SK-N-SH (cell line): ENCODE measurements around the gene PHF20. TPM values are rescaled to one million over a fixed set of nuclear protein-coding genes. Genes with fewer than 3 reads are reported as not detected.

ENCODE experiments used
- CTCF ChIA-PET: fragments of 300-600, 350-600 bp; formaldehyde crosslinking; extraction: SDS; loops from one replicate; lab custom pipeline; 2021; lab: Yijun Ruan, JAX
- POLR2A ChIA-PET: fragments of 350-600 bp; sonication (Branson Sonifier 250); formaldehyde crosslinking; extraction: SDS; loops from one replicate; lab custom pipeline; 2020; ENCODE audit warnings: antibody characterized with exemption, inconsistent platforms; lab: Yijun Ruan, JAX
- DNase-seq: peaks from one replicate; pipeline ENCODE4 v3.0.0; 2012
- H2AFZ ChIP-seq: fragments of 200-600 bp; sonication (generic); 2 replicates; pipeline ENCODE4 v1.8.1; 2016; ENCODE audit warnings: antibody characterized with exemption, mild to moderate bottlenecking, low read depth
- H3F3A ChIP-seq: fragments of 200-600 bp; sonication (generic); replicated peaks from 2 replicates; pipeline ENCODE3; 2016; ENCODE audit warnings: antibody characterized with exemption, mild to moderate bottlenecking; ENCODE audit not compliant: insufficient read depth
- H3K27ac ChIP-seq, 2 experiments: fragments of 200-500 bp in 1 of 2; fragments of 200-600 bp in 1 of 2; sonication (Bioruptor generic) in 1 of 2; sonication (generic), shearing (Covaris generic) in 1 of 2; 2 replicates each; pipeline versions ENCODE4 v1.5.1 to v1.6.1; 2014 to 2016; ENCODE audit warnings: low read depth in 2 of 2, inconsistent platforms in 1 of 2, low read length in 1 of 2, mild to moderate bottlenecking in 1 of 2, mixed read lengths in 1 of 2
- H3K27me3 ChIP-seq: fragments of 200-600 bp; sonication (generic), shearing (Covaris generic); 2 replicates; pipeline ENCODE4 v1.6.1; 2016; ENCODE audit warnings: mixed run types; ENCODE audit not compliant: insufficient read depth
- H3K36me3 ChIP-seq, 2 experiments: fragments of 200-500 bp in 1 of 2; fragments of 200-600 bp in 1 of 2; sonication (Bioruptor generic) in 1 of 2; sonication (generic) in 1 of 2; replicated peaks in 1 of 2; 2 replicates each; pipeline versions ENCODE3 to v1.5.1; 2014 to 2016; ENCODE audit warnings: low read length in 1 of 2, mild to moderate bottlenecking in 1 of 2; ENCODE audit not compliant: insufficient read depth in 2 of 2, control insufficient read depth in 1 of 2
- H3K4me1 ChIP-seq, 2 experiments: fragments of 200-500 bp in 1 of 2; fragments of 200-600 bp in 1 of 2; sonication (Bioruptor generic) in 1 of 2; sonication (generic), shearing (Covaris generic) in 1 of 2; 2 replicates each; pipeline versions ENCODE4 v1.5.1 to v1.6.1; 2014 to 2016; ENCODE audit warnings: low read depth in 1 of 2, low read length in 1 of 2, mixed run types in 1 of 2; ENCODE audit not compliant: insufficient read depth in 2 of 2, control insufficient read depth in 1 of 2
- H3K4me2 ChIP-seq: fragments of 200-600 bp; sonication (generic), shearing (Covaris generic); 2 replicates; pipeline ENCODE4 v1.6.1; 2017; ENCODE audit warnings: mixed run types
- H3K4me3 ChIP-seq, 2 experiments: fragments of 200-500 bp in 1 of 2; fragments of 200-600 bp in 1 of 2; sonication (Bioruptor generic) in 1 of 2; sonication (generic), shearing (Covaris generic) in 1 of 2; 2 replicates each; pipeline versions ENCODE4 v1.5.1 to v1.8.1; 2014 to 2016; ENCODE audit warnings: low read depth in 2 of 2, inconsistent platforms in 1 of 2, low read length in 1 of 2, mild to moderate bottlenecking in 1 of 2, mixed read lengths in 1 of 2, moderate library complexity in 1 of 2
- H3K79me2 ChIP-seq: fragments of 200-600 bp; sonication (generic); 2 replicates; pipeline ENCODE4 v1.8.1; 2017; ENCODE audit warnings: mild to moderate bottlenecking; ENCODE audit not compliant: insufficient read depth
- H3K9ac ChIP-seq: fragments of 200-600 bp; sonication (generic); 2 replicates; pipeline ENCODE4 v1.6.1; 2017; ENCODE audit warnings: mixed run types
- H3K9me2 ChIP-seq: fragments of 200-600 bp; sonication (generic); 2 replicates; pipeline ENCODE4 v1.6.1; 2017; ENCODE audit warnings: mixed run types
- H3K9me3 ChIP-seq: fragments of 200-600 bp; sonication (generic); 2 replicates; pipeline ENCODE4 v1.6.1; 2017; ENCODE audit warnings: mixed run types, mild to moderate bottlenecking, moderate library complexity
- H4K20me1 ChIP-seq: fragments of 200-600 bp; sonication (generic); 2 replicates; pipeline ENCODE4 v1.6.1; 2017; ENCODE audit warnings: mild to moderate bottlenecking, mixed run types; ENCODE audit not compliant: insufficient read depth
- ELF1 ChIP-seq: IDR thresholded peaks from 2 replicates; pipeline ENCODE4 v1.4.0; 2012
- EP300 ChIP-seq, 2 experiments: IDR thresholded peaks; 2 replicates each; pipeline versions ENCODE4 v1.4.0 to v1.6.1; 2012; ENCODE audit warnings: borderline replicate concordance in 1 of 2, low read depth in 1 of 2, low read length in 1 of 2
- FOXM1 ChIP-seq: IDR thresholded peaks from 2 replicates; pipeline ENCODE4 v1.4.0; 2012; ENCODE audit warnings: low read depth, mild to moderate bottlenecking
- GATA2 ChIP-seq: sonication (generic); formaldehyde crosslinking; IDR thresholded peaks from 2 replicates; pipeline ENCODE4 v1.5.0; 2020; ENCODE audit warnings: mild to moderate bottlenecking, missing genetic modification reagents
- MAX ChIP-seq: IDR thresholded peaks from 2 replicates; pipeline ENCODE4 v1.4.0; 2012; ENCODE audit warnings: low read depth
- NFIC ChIP-seq: IDR thresholded peaks from 2 replicates; pipeline ENCODE4 v1.4.0; 2012; ENCODE audit warnings: borderline replicate concordance
- PBX3 ChIP-seq: IDR thresholded peaks from 2 replicates; pipeline ENCODE4; 2012
- POLR2AphosphoS5 ChIP-seq: IDR thresholded peaks from 2 replicates; pipeline ENCODE4 v1.6.1; 2012; ENCODE audit warnings: low read depth, low read length
- REST ChIP-seq: IDR thresholded peaks from 2 replicates; pipeline ENCODE4 v1.6.1; 2012; ENCODE audit warnings: mild to moderate bottlenecking, low read depth, low read length, moderate library complexity
- SIN3A ChIP-seq: IDR thresholded peaks from 2 replicates; pipeline ENCODE4 v1.6.1; 2012; ENCODE audit warnings: low read depth, mild to moderate bottlenecking, low read length, moderate library complexity, borderline replicate concordance
- TCF12 ChIP-seq: IDR thresholded peaks from 2 replicates; pipeline ENCODE4 v1.4.0; 2012
- TEAD4 ChIP-seq: IDR thresholded peaks from 2 replicates; pipeline ENCODE4 v1.4.0; 2012; ENCODE audit warnings: mild to moderate bottlenecking, borderline replicate concordance; ENCODE audit not compliant: insufficient read depth
- WGBS: methylation state at CpG from one replicate; pipeline ENCODE4 v1.1.6; 2017; ENCODE audit warnings: low lambda C conversion rate; 5-methylcytosine and 5-hydroxymethylcytosine counted together
- polyA plus RNA-seq, 3 experiments: library from polyadenylated mRNA; depleted of rRNA; stranded (reverse); fragments of >200 nt; gene quantifications; 2 replicates each; pipeline ENCODE4 v1.2.3, GENCODE V29; 2012

The PHF20 gene
- polyA plus RNA-seq, 1 of the 3 experiments (the other 2 are of a cell fraction) = 23.8 TPM

GRCh38 chr20:35837577-35838195 is 65.9 kb downstream of the PHF20 start:
- Histone ChIP-seq H3F3A (peaks cover 11% of the 10 kb centered on the region), H3K4me1 (peaks cover 0 to 15% of the 10 kb centered on the region in 2 experiments; a peak in 2 of 4 replicates), H3K27ac (peak overlapping the region in 1 of 2 experiments; percentile 11; a peak in 3 of 4 replicates), H3K79me2 (peaks cover 46% of the 10 kb centered on the region), H3K9me3 (no peaks in the 10 kb centered on the region), H2AFZ (no peak overlapping the region), H3K9ac (no peak overlapping the region), H3K36me3 (peaks cover 0 to 2% of the 10 kb centered on the region in 2 experiments), H3K9me2 (no peaks in the 10 kb centered on the region), H3K27me3 (no peaks in the 10 kb centered on the region), H4K20me1 (no peaks in the 10 kb centered on the region), H3K4me2 (no peak overlapping the region), H3K4me3 (no peak overlapping the region)
- POLR2A ChIA-PET = no interaction called here
- WGBS = 94% methylated on average over 6 of the region's 6 CpGs
- no peak for DNase-seq
- TF ChIP-seq EP300 (IDR thresholded peaks at IDR 0.05; ENCODE audit: borderline replicate concordance in 1 of 2, low read depth in 1 of 2, low read length in 1 of 2) (0 out of 4 replicates have a peak, but pooled peaks of 1 of the 2 experiments have one; percentile 19), NFIC (no peak)
- CTCF ChIA-PET = interaction anchor here (1.0 kb wide), 1 partner anchor 12 kb away, joined by 4 read pairs; no protein-coding TSS in a partner anchor

GRCh38 chr20:35838205-35838604 is 66.4 kb downstream of the PHF20 start:
- Histone ChIP-seq H2AFZ (no peak overlapping the region), H3K9me2 (no peaks in the 10 kb centered on the region), H3K9me3 (no peaks in the 10 kb centered on the region), H3K9ac (no peak overlapping the region), H3K79me2 (peaks cover 41% of the 10 kb centered on the region), H3K4me3 (no peak overlapping the region), H3K4me1 (peaks cover 0 to 15% of the 10 kb centered on the region in 2 experiments; a peak in 2 of 4 replicates), H3K27me3 (no peaks in the 10 kb centered on the region), H3F3A (peaks cover 11% of the 10 kb centered on the region), H3K27ac (no peak overlapping the region), H3K36me3 (peaks cover 0 to 8% of the 10 kb centered on the region in 2 experiments), H3K4me2 (no peak overlapping the region), H4K20me1 (no peaks in the 10 kb centered on the region)
- 92% methylated on average over 4 of the region's 4 CpGs for WGBS
- DNase-seq = no peak
- TF ChIP-seq PBX3 = no peak
- no peak for TF ChIP-seq TCF12
- no peak for TF ChIP-seq MAX
- TF ChIP-seq POLR2AphosphoS5 = no peak
- no peak for TF ChIP-seq ELF1
- TF ChIP-seq TEAD4 = no peak
- TF ChIP-seq NFIC = no peak
- TF ChIP-seq REST = no peak
- TF ChIP-seq FOXM1 = no peak
- no peak for TF ChIP-seq SIN3A
- no peak for TF ChIP-seq GATA2 (CRISPR knock-in tag)
- POLR2A ChIA-PET = no interaction called here
- CTCF ChIA-PET = no interaction called here
